HepG2 (cell line): ENCODE results near the gene CHRM2. TPM values are rescaled to one million over a fixed set of nuclear protein-coding genes. Genes with fewer than 3 reads are reported as not detected.

Experiments
- ATAC-seq: fragments of 200-7000 bp; cut with Tn5 transposase; 3 replicates; pipeline ENCODE4 v1.9.1; 2020; ENCODE audit warnings: mild to moderate bottlenecking, moderate library complexity
- BruUV-seq: library from RNA; stranded (reverse); fragments of 400-500 nt; replicated peaks from 2 replicates; lab custom pipeline; 2021; lab: Mats Ljungman, UMichigan
- CTCF ChIA-PET: fragments of 300-600 bp; formaldehyde crosslinking; extraction: SDS; loops from one replicate; lab custom pipeline; 2021; ENCODE audit warnings: low total read pairs, inconsistent platforms, low intra/inter-chr PET ratio; lab: Yijun Ruan, JAX
- POLR2A ChIA-PET: fragments of 350-600 bp; sonication (Branson Sonifier 250); formaldehyde crosslinking; loops from one replicate; lab custom pipeline; 2020; ENCODE audit warnings: antibody characterized with exemption, inconsistent platforms; lab: Yijun Ruan, JAX
- DNase-seq: peaks from one replicate; pipeline ENCODE4 v3.0.0-alpha.2; 2015; ENCODE audit warnings: low spot score
- FAIRE-seq: peaks from 3 replicates; lab custom pipeline; 2011; peaks lifted over from hg19 to GRCh38; lab: Jason Lieb, UNC
- H2AFZ ChIP-seq: one replicate; pipeline ENCODE4 v1.6.1; 2011; ENCODE audit warnings: low read length, inconsistent platforms
- H3K27ac ChIP-seq: fragments of 300-600 bp; 3 replicates; pipeline ENCODE4 v1.8.0; 2011; ENCODE audit warnings: mixed run types, mild to moderate bottlenecking, mixed read lengths, low read length, inconsistent platforms; ENCODE audit not compliant: insufficient read depth; ENCODE audit errors: extremely low read length
- H3K27me3 ChIP-seq, 2 experiments: fragments of 200-600 bp in 1 of 2; 2 replicates in 1 of 2; 3 replicates in 1 of 2; pipeline versions ENCODE4 v1.6.0 to v1.8.0; 2011; ENCODE audit warnings: low read length in 2 of 2, mild to moderate bottlenecking in 2 of 2, moderate library complexity in 2 of 2, inconsistent platforms in 1 of 2; ENCODE audit not compliant: insufficient read depth in 2 of 2, control insufficient read depth in 1 of 2
- H3K36me3 ChIP-seq, 2 experiments: fragments of 200-600 bp in 1 of 2; replicated peaks in 1 of 2; 2 replicates in 1 of 2; 3 replicates in 1 of 2; pipeline versions ENCODE4 v1.5.1 to v1.8.0; 2011; ENCODE audit warnings: low read length in 2 of 2, inconsistent platforms in 1 of 2; ENCODE audit not compliant: insufficient read depth in 2 of 2, control insufficient read depth in 1 of 2
- H3K4me1 ChIP-seq: 2 replicates; pipeline ENCODE4 v1.5.1; 2012; ENCODE audit warnings: low read length, inconsistent platforms; ENCODE audit not compliant: insufficient read depth
- H3K4me2 ChIP-seq: 2 replicates; pipeline ENCODE4 v1.6.0; 2011; ENCODE audit warnings: low read depth, low read length, inconsistent platforms
- H3K4me3 ChIP-seq, 3 experiments: fragments of 200-600 bp in 1 of 3; sonication (generic), shearing (Covaris generic) in 1 of 3; replicated peaks in 1 of 3; 2 replicates each; pipeline ENCODE4 v1.5.1; 2011 to 2016; ENCODE audit warnings: low read length in 3 of 3, inconsistent platforms in 2 of 3, low read depth in 2 of 3, mild to moderate bottlenecking in 2 of 3, control low read depth in 1 of 3, mixed read lengths in 1 of 3; ENCODE audit not compliant: insufficient read depth in 1 of 3
- H3K79me2 ChIP-seq: one replicate; pipeline ENCODE4 v1.6.1; 2011; ENCODE audit warnings: low read length, inconsistent platforms; ENCODE audit not compliant: insufficient read depth
- H3K9ac ChIP-seq: 2 replicates; pipeline ENCODE4 v1.6.0; 2011; ENCODE audit warnings: mild to moderate bottlenecking, low read depth, low read length, inconsistent platforms; ENCODE audit not compliant: insufficient read depth
- H3K9me3 ChIP-seq: 2 replicates; pipeline ENCODE4 v1.5.1; 2012; ENCODE audit warnings: mild to moderate bottlenecking, low read length
- H4K20me1 ChIP-seq: 2 replicates; pipeline ENCODE4 v1.6.0; 2011; ENCODE audit warnings: inconsistent platforms, mild to moderate bottlenecking, low read length, moderate library complexity; ENCODE audit not compliant: insufficient read depth
- AGO2 ChIP-seq: fragments of 200-400 bp; formaldehyde crosslinking; optimal IDR thresholded peaks from 2 replicates; pipeline ENCODE3; 2017; ENCODE audit warnings: mild to moderate bottlenecking, low read depth, low read length, moderate library complexity
- FOXP1 ChIP-seq, 2 experiments: fragments of 450-650 bp in 1 of 2; IDR thresholded peaks; 2 replicates each; pipeline ENCODE4 v1.6.1; 2017 to 2018; ENCODE audit warnings: antibody characterized with exemption in 1 of 2
- IRF2 ChIP-seq: IDR thresholded peaks from 2 replicates; pipeline ENCODE4 v1.6.1; 2018; ENCODE audit warnings: missing genetic modification reagents, missing compliant biosample characterization
- MTA3 ChIP-seq: sonication (generic); formaldehyde crosslinking; IDR thresholded peaks from 2 replicates; pipeline ENCODE4 v1.4.0; 2020; ENCODE audit warnings: missing genetic modification reagents
- PPARG ChIP-seq: conservative IDR thresholded peaks from 2 replicates; pipeline ENCODE4 v1.6.1; 2016; ENCODE audit warnings: missing biosample characterization, missing genetic modification reagents
- PREB ChIP-seq: sonication (generic); formaldehyde crosslinking; IDR thresholded peaks from 2 replicates; pipeline ENCODE4 v1.4.0; 2020; ENCODE audit warnings: missing genetic modification reagents
- RFXANK ChIP-seq: IDR thresholded peaks from 2 replicates; pipeline ENCODE4 v1.6.1; 2016
- U2AF1 ChIP-seq: fragments of 200-400 bp; formaldehyde crosslinking; optimal IDR thresholded peaks from 2 replicates; pipeline ENCODE3; 2017; ENCODE audit warnings: mild to moderate bottlenecking, low read depth, low read length
- ZKSCAN5 ChIP-seq: sonication (generic); formaldehyde crosslinking; IDR thresholded peaks from 2 replicates; pipeline ENCODE4 v1.5.1; 2020; ENCODE audit warnings: mild to moderate bottlenecking, missing genetic modification reagents
- ZNF124 ChIP-seq: sonication (generic); formaldehyde crosslinking; IDR thresholded peaks from 2 replicates; pipeline ENCODE4 v1.4.0; 2020; ENCODE audit warnings: missing genetic modification reagents
- ZNF839 ChIP-seq: sonication (generic); formaldehyde crosslinking; IDR thresholded peaks from 2 replicates; pipeline ENCODE4 v1.4.0; 2020; ENCODE audit warnings: missing genetic modification reagents, mild to moderate bottlenecking, borderline replicate concordance
- WGBS: methylation state at CpG from one replicate; pipeline ENCODE4 v1.1.6; 2017; ENCODE audit warnings: low lambda C conversion rate; 5-methylcytosine and 5-hydroxymethylcytosine counted together
- in situ Hi-C: cut with HindIII; loops from 2 replicates; pipeline ENCODE4 v1.10.0; 2017; ENCODE audit warnings: low pct_unique_long_range_greater_than_20kb; ENCODE audit not compliant: extremely low pct_ligation_motif_present
- intact Hi-C: fragments of 100-400 bp; cut with micrococcal nuclease; formaldehyde crosslinking; loops from one replicate; pipeline ENCODE4 v1.10.0; 2022; ENCODE audit not compliant: unreplicated experiment
- polyA plus RNA-seq, 8 experiments: library from polyadenylated mRNA; depleted of rRNA in 3 of 8; stranded (reverse) in 7 of 8; unstranded in 1 of 8; fragments of >200 nt; fragmentation: Illumina TruSeq in 4 of 8; extraction: Trizol in 4 of 8; gene quantifications; 2 replicates each; pipeline versions ENCODE4 v1.2.1 to v1.2.3, GENCODE V29; 2011 to 2016; ENCODE audit warnings: low read depth in 4 of 8, missing spikeins in 1 of 8, mixed read lengths in 1 of 8; ENCODE audit not compliant: insufficient read depth in 1 of 8
- total RNA-seq, 5 experiments: library from RNA; depleted of rRNA; stranded (reverse); fragments of >200 nt; fragmentation: Illumina TruSeq; extraction: Trizol; gene quantifications; 2 replicates each; pipeline ENCODE4 v1.2.3, GENCODE V29; 2016; ENCODE audit warnings: low read depth in 1 of 5

Gene CHRM2
- total and polyA plus RNA-seq, 2 of the 13 experiments (the other 11 are each of a cell fraction or from before 2014, with no cell fraction given): not detected

GRCh38 chr7:136940917-136941316, 72.5 kb downstream of the CHRM2 start:
- no peak for FAIRE-seq
- in situ Hi-C loops: no loop called here
- Histone ChIP-seq H3K4me1 (no peaks in the 10 kb centered on the region), H3K4me3 (no peak overlapping the region), H3K79me2 (no peaks in the 10 kb centered on the region), H3K27ac (no peak overlapping the region), H3K4me2 (no peak overlapping the region)
- ChIA-PET POLR2A (no interaction called here), CTCF (no interaction called here)
- no peak for ATAC-seq
- no peak for DNase-seq
- TF ChIP-seq FOXP1 (IDR thresholded peaks at IDR 0.05) (no peak), FOXP1 (CRISPR knock-in tag; IDR thresholded peaks at IDR 0.05) (no peak), ZNF839 (CRISPR knock-in tag) (no peak), RFXANK (CRISPR knock-in tag) (no peak), IRF2 (CRISPR knock-in tag) (no peak), PPARG (CRISPR knock-in tag) (no peak), PREB (CRISPR knock-in tag) (no peak), AGO2 (no peak), U2AF1 (no peak), ZKSCAN5 (CRISPR knock-in tag) (no peak), ZNF124 (CRISPR knock-in tag) (no peak), MTA3 (CRISPR knock-in tag) (no peak)
- TF ChIP-seq, all 625 proteins: peak for 0
- WGBS: 4% methylated on average over 1 of the region's 1 CpG
- H2AFZ ChIP-seq: no peak overlapping the region
- no peaks in the 10 kb centered on the region for H4K20me1 ChIP-seq
- no TSS peak for BruUV-seq
- no peak overlapping the region for H3K9ac ChIP-seq
- no peaks in the 10 kb centered on the region for H3K36me3 ChIP-seq
- no peaks in the 10 kb centered on the region for H3K27me3 ChIP-seq
- H3K9me3 ChIP-seq: no peaks in the 10 kb centered on the region
- intact Hi-C loops: no loop called here
